ENCODE measurements around the gene AKT1.
"Not testable (repeated sequence)": the region's sequence is repeated elsewhere in the genome, so short reads cannot be mapped to it uniquely, and the experiment has no call there.

AKT1 gene

DNA sequence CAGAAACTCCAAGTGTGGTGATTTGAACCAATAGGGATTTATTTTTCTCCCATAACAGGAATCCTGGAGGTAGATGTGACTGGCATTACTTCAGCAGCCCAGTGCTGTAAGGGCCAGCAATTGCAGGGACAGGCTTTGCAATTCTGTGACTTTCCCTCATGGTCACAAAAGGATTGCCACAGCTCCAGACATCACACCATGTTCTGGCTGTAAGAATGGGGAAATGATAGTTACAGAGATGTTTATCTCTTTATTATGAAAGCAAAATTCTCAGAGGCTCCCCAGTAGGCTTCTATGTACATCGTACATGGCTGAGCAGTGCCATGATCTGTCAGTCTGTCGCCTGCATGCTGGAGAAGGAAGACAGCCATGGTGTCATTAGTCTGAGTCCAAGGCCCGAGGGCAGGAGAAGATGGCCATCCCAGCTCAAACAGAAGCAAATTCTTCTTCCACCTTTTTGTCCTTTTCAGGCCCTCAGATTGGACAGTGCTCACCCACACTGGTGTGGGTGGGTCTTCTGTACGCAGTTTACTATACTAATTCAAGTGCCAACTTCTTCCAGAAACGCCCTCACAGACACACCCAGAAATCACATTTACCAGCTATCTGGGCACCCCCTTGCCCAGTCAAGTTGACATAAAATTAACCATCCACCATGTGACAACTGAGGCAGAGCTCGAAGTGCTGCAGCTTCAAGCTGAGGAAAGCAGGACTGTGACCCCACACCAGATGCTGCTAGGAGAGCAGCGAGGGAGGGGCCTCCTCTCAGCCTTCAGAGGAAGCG lies 22.6 kb upstream of the AKT1 start:
- no peak for DNase-seq (ENCODE audit: low spot score)
- TF ChIP-seq, protein P1, sequence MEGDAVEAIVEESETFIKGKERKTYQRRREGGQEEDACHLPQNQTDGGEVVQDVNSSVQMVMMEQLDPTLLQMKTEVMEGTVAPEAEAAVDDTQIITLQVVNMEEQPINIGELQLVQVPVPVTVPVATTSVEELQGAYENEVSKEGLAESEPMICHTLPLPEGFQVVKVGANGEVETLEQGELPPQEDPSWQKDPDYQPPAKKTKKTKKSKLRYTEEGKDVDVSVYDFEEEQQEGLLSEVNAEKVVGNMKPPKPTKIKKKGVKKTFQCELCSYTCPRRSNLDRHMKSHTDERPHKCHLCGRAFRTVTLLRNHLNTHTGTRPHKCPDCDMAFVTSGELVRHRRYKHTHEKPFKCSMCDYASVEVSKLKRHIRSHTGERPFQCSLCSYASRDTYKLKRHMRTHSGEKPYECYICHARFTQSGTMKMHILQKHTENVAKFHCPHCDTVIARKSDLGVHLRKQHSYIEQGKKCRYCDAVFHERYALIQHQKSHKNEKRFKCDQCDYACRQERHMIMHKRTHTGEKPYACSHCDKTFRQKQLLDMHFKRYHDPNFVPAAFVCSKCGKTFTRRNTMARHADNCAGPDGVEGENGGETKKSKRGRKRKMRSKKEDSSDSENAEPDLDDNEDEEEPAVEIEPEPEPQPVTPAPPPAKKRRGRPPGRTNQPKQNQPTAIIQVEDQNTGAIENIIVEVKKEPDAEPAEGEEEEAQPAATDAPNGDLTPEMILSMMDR (IDR thresholded peaks at IDR 0.05; ENCODE audit: extremely low read depth, insufficient read depth, missing control alignments): no peak
- in situ Hi-C loops (cut with MboI; ENCODE audit: low pct_unique_long_range_greater_than_20kb, low sequenced_read_pairs, unreplicated experiment): no loop called here

DNA sequence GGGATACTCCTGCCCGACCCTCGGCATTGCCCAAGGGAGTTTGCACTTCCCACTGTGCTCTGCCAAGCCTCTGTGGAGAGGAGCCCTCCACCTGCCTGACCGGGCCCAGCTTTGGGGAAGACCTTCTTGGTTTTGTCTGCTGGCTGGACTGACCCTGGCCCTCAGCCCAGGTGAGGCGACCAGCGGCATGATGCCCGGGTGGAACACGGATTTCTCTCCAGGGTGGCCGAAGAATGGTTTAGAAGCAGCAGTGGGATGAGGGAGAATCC lies 21.0 kb upstream of the AKT1 start:
- TF ChIP-seq, protein P1 (IDR thresholded peaks at IDR 0.05; ENCODE audit: extremely low read depth, insufficient read depth, missing control alignments): no peak
- in situ Hi-C loops (cut with MboI; ENCODE audit: low pct_unique_long_range_greater_than_20kb, low sequenced_read_pairs, unreplicated experiment): no loop called here
- DNase-seq (ENCODE audit: low spot score): no peak

DNA sequence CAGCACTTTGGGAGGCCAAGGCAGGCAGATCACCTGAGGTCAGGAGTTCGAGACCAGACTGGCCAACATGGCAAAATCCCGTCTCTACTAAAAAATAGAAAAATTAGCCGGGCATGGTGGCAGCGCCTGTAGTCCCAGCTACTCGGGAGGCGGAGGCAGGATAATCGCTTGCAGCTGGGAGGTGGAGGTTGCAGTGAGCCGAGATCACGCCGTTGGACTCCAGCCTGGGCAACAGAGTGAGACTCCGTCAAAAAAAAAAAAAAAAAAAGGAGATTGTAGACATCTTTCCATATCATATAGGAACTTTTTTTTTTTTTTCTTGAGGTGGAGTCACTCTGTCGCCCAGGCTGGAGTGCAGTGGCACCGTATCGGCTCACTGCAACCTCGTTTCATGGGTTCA lies 19.2 kb upstream of the AKT1 start:
- DNase-seq (ENCODE audit: low spot score); in situ Hi-C loops (cut with MboI; ENCODE audit: low pct_unique_long_range_greater_than_20kb, low sequenced_read_pairs, unreplicated experiment): not testable (repeated sequence)

DNA sequence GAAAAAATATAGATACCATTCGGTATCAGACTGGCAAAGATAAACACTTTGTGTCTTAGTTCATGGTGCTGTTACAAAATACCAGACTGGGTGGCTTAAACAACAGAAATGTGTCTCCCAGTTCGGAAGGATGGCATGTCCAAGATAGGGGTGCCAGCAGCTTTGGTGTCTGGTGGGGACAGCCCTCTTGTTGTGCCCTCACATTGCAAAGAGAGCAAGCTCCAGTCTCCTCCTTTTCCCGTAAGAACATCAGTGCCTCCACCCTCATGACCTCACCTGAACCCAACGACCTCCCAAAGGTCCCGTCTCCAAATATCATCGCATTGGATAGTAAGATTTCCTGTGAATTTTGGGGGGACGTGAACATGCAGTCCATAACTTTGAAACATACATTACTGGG lies 17.7 kb upstream of the AKT1 start:
- in situ Hi-C loops (cut with MboI; ENCODE audit: low pct_unique_long_range_greater_than_20kb, low sequenced_read_pairs, unreplicated experiment): no loop called here
- no peak for DNase-seq (ENCODE audit: low spot score)
- TF ChIP-seq, protein P1 (IDR thresholded peaks at IDR 0.05; ENCODE audit: extremely low read depth, insufficient read depth, missing control alignments): no peak

DNA sequence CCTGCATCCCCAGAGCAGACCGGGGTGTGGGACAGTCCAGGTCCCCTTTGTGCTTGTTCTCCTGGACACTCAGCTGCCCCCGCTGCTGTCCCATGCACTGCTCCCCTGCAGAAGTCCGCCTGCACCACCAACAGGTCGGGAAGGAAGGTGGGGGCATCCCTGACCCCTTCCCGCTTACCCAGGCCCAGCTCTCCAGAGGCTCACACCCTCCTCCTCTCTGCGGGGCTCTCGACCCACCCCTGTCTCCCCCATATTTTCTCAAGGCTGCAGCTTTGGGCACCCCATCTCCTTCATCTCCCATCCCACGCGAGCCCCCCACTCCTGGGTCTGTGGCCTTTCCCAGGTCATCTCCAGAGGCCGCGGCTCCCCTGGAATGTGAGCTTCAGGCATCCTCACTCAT lies 14.8 kb upstream of the AKT1 start:
- TF ChIP-seq, protein P1 (IDR thresholded peaks at IDR 0.05; ENCODE audit: extremely low read depth, insufficient read depth, missing control alignments): no peak
- in situ Hi-C loops (cut with MboI; ENCODE audit: low pct_unique_long_range_greater_than_20kb, low sequenced_read_pairs, unreplicated experiment): no loop called here
- no peak for DNase-seq (ENCODE audit: low spot score)

DNA sequence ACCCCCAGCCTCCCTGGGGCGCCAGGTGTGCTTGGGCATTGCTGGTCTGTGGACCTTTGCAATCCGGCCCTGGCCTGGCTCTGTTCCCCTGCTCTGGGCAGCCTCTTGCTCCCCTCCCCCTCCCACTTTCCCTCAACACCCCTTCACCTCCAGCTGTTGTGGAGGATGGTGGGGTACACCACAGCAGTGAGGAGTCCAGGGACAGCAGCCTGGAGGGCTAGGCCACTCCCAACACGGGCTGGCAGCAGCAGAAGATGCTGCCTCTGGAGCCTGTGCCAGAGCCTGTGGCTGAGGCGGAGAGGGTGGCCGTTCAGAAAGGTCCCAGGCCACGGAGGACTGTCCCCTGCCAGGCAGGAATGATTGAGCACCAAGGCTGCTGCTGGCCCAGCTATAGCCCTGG lies 12.9 kb upstream of the AKT1 start:
- DNase-seq (ENCODE audit: low spot score): no peak
- in situ Hi-C loops (cut with MboI; ENCODE audit: low pct_unique_long_range_greater_than_20kb, low sequenced_read_pairs, unreplicated experiment): no loop called here

More for the DNA sequence above, 12.9 kb upstream of the AKT1 start:
- TF ChIP-seq, protein P1 (IDR thresholded peaks at IDR 0.05; ENCODE audit: extremely low read depth, insufficient read depth, missing control alignments): no peak
